ENCODE results near the gene PAQR5.
A peak's percentile ranks its signal among the peaks of the same experiment; 100 is the strongest.
"Not testable (repeated sequence)": the region's sequence is repeated elsewhere in the genome, so short reads cannot be mapped to it uniquely, and the experiment has no call there.

Gene PAQR5

GRCh38 chr15:69293741-69294615 is 4.7 kb upstream of the PAQR5 start:
- DNase-seq: no peak

- no peak for DNase-seq
Measured at GRCh38 chr15:69296606-69297005, 2.1 kb upstream of the PAQR5 start.

GRCh38 chr15:69297642-69298353 is 914 bp upstream of the PAQR5 start:
- no peak for DNase-seq

GRCh38 chr15:69298354-69298696 is 387 bp upstream of the PAQR5 start:
- no peak for DNase-seq

GRCh38 chr15:69299451-69299886 is 757 bp downstream of the PAQR5 start:
- DNase-seq: no peak

GRCh38 chr15:69299943-69300588 is 1.4 kb downstream of the PAQR5 start:
- DNase-seq: no peak

GRCh38 chr15:69301101-69301500 is 2.4 kb downstream of the PAQR5 start:
- DNase-seq: not testable (repeated sequence)

- not testable (repeated sequence) for DNase-seq
Measured at GRCh38 chr15:69302087-69302486, 3.4 kb downstream of the PAQR5 start.

- DNase-seq: no peak
Measured at GRCh38 chr15:69302929-69303328, 4.2 kb downstream of the PAQR5 start.

GRCh38 chr15:69303337-69304181 is 4.8 kb downstream of the PAQR5 start:
- no peak for DNase-seq

- DNase-seq: no peak
Measured at GRCh38 chr15:69304182-69304545, 5.5 kb downstream of the PAQR5 start.

- DNase-seq: no peak
Measured at GRCh38 chr15:69305204-69305931, 6.7 kb downstream of the PAQR5 start.

GRCh38 chr15:69305933-69306568 is 7.3 kb downstream of the PAQR5 start:
- no peak for DNase-seq

GRCh38 chr15:69307939-69308338 is 9.2 kb downstream of the PAQR5 start:
- DNase-seq: no peak

GRCh38 chr15:69308949-69309348 is 10.2 kb downstream of the PAQR5 start:
- DNase-seq: no peak

- no peak for DNase-seq
Measured at GRCh38 chr15:69311319-69311721, 12.6 kb downstream of the PAQR5 start.

- DNase-seq: no peak
Measured at GRCh38 chr15:69313432-69314000, 14.8 kb downstream of the PAQR5 start.

- no peak for DNase-seq
Measured at GRCh38 chr15:69314131-69314530, 15.4 kb downstream of the PAQR5 start.

- no peak for DNase-seq
Measured at GRCh38 chr15:69314736-69315135, 16.0 kb downstream of the PAQR5 start.

GRCh38 chr15:69315402-69316110 is 16.8 kb downstream of the PAQR5 start:
- no peak for DNase-seq

- peak; percentile 6 for DNase-seq
Measured at GRCh38 chr15:69316291-69316690, 17.6 kb downstream of the PAQR5 start.

Data from NCI-H526 treated with DMSO at 0.1 percent for 48 hours (cell line).